Astrocyte (in vitro differentiated cells and primary cell): ENCODE results near the gene MAPK12. TPM values are rescaled to one million over a fixed set of nuclear protein-coding genes. Genes with fewer than 3 reads are reported as not detected.

Experiments
- DNase-seq: peaks from one replicate; pipeline ENCODE4 v3.0.0-alpha.2; 2010; ENCODE audit warnings: low read depth
- FAIRE-seq: peaks from 2 replicates; lab custom pipeline; 2011; peaks lifted over from hg19 to GRCh38; lab: Jason Lieb, UNC
- H2AFZ ChIP-seq: 2 replicates; pipeline ENCODE4 v1.6.0; 2012; ENCODE audit warnings: low read depth, low read length, inconsistent platforms
- H3K27ac ChIP-seq: 2 replicates; pipeline ENCODE4 v1.5.1; 2011; ENCODE audit warnings: low read depth, low read length, inconsistent platforms
- H3K27me3 ChIP-seq: 2 replicates; pipeline ENCODE4 v1.6.0; 2011; ENCODE audit warnings: low read length, inconsistent platforms; ENCODE audit not compliant: insufficient read depth
- H3K36me3 ChIP-seq: 2 replicates; pipeline ENCODE4 v1.5.1; 2011; ENCODE audit warnings: low read length, inconsistent platforms; ENCODE audit not compliant: insufficient read depth
- H3K4me1 ChIP-seq: 2 replicates; pipeline ENCODE4 v1.5.1; 2011; ENCODE audit warnings: low read length, inconsistent platforms; ENCODE audit not compliant: insufficient read depth
- H3K4me2 ChIP-seq: 2 replicates; pipeline ENCODE4 v1.6.0; 2012; ENCODE audit warnings: low read length, inconsistent platforms
- H3K4me3 ChIP-seq: 2 replicates; pipeline ENCODE4 v1.5.1; 2011; ENCODE audit warnings: low read depth, mild to moderate bottlenecking, low read length, inconsistent platforms; ENCODE audit not compliant: insufficient read depth
- H3K79me2 ChIP-seq: 2 replicates; pipeline ENCODE4 v1.6.0; 2012; ENCODE audit warnings: mild to moderate bottlenecking, low read length, inconsistent platforms; ENCODE audit not compliant: insufficient read depth
- H3K9ac ChIP-seq: 2 replicates; pipeline ENCODE4 v1.6.0; 2012; ENCODE audit warnings: mild to moderate bottlenecking, low read length, inconsistent platforms
- H3K9me3 ChIP-seq: 2 replicates; pipeline ENCODE4 v1.5.1; 2012; ENCODE audit warnings: low read depth, mild to moderate bottlenecking, low read length, inconsistent platforms; ENCODE audit not compliant: insufficient read depth
- H4K20me1 ChIP-seq: 2 replicates; pipeline ENCODE4 v1.6.0; 2012; ENCODE audit warnings: low read length, inconsistent platforms; ENCODE audit not compliant: insufficient read depth
- H3K27ac Mint-ChIP-seq: one replicate; pipeline ENCODE4 v1.8.0; 2021; ENCODE audit warnings: mild to moderate bottlenecking, mixed read lengths; ENCODE audit not compliant: unreplicated experiment
- H3K27me3 Mint-ChIP-seq: one replicate; pipeline ENCODE4 v1.8.0; 2021; ENCODE audit warnings: low read depth, mixed read lengths; ENCODE audit not compliant: unreplicated experiment
- H3K36me3 Mint-ChIP-seq: one replicate; pipeline ENCODE4 v1.8.0; 2021; ENCODE audit warnings: low read depth, mixed read lengths; ENCODE audit not compliant: unreplicated experiment
- H3K4me1 Mint-ChIP-seq: one replicate; pipeline ENCODE4 v1.8.0; 2021; ENCODE audit warnings: low read depth, mixed read lengths; ENCODE audit not compliant: unreplicated experiment
- H3K4me3 Mint-ChIP-seq: one replicate; pipeline ENCODE4 v1.8.0; 2021; ENCODE audit warnings: mild to moderate bottlenecking, moderate library complexity, mixed read lengths; ENCODE audit not compliant: unreplicated experiment
- H3K9me3 Mint-ChIP-seq: one replicate; pipeline ENCODE4 v1.8.0; 2021; ENCODE audit warnings: mild to moderate bottlenecking, mixed read lengths; ENCODE audit not compliant: unreplicated experiment
- CTCF ChIP-seq: IDR thresholded peaks from 2 replicates; pipeline ENCODE4 v1.5.1; 2011; ENCODE audit warnings: low read depth, mild to moderate bottlenecking, inconsistent platforms, low read length, moderate library complexity; ENCODE audit not compliant: insufficient read depth
- EZH2 ChIP-seq: IDR thresholded peaks from 2 replicates; pipeline ENCODE4 v1.6.1; 2012; ENCODE audit warnings: mild to moderate bottlenecking, low read length, inconsistent platforms; ENCODE audit not compliant: insufficient read depth
- total RNA-seq: library from RNA; stranded (reverse); gene quantifications from 2 replicates; pipeline ENCODE4 v1.2.1, GENCODE V29; 2021

MAPK12 gene
- total RNA-seq, 1 donor from 2014 or later = 36.4 TPM

- Histone ChIP-seq H3K4me1 (peaks cover 19% of the 10 kb centered on the region), H4K20me1 (peaks cover 49% of the 10 kb centered on the region), H3K79me2 (no peaks in the 10 kb centered on the region), H3K9me3 (no peaks in the 10 kb centered on the region), H3K9ac (no peak overlapping the region), H3K4me2 (peak overlapping the region; percentile 89), H3K36me3 (peaks cover 3% of the 10 kb centered on the region), H3K27ac (no peak overlapping the region), H2AFZ (no peak overlapping the region), H3K27me3 (no peaks in the 10 kb centered on the region), H3K4me3 (no peak overlapping the region)
- H3K9me3 Mint-ChIP-seq = no peaks in the 10 kb centered on the region
- peaks cover 8% of the 10 kb centered on the region for H3K4me1 Mint-ChIP-seq
- FAIRE-seq (no peak), DNase-seq (no peak)
- H3K36me3 Mint-ChIP-seq = peaks cover under 1% of the 10 kb centered on the region
- no peak for TF ChIP-seq EZH2
- no peak for TF ChIP-seq CTCF
- peak overlapping the region; percentile 34 for H3K27ac Mint-ChIP-seq
- no peak overlapping the region for H3K4me3 Mint-ChIP-seq
- H3K27me3 Mint-ChIP-seq = no peaks in the 10 kb centered on the region
Measured at GRCh38 chr22:50272044-50272802, 10.7 kb upstream of the MAPK12 start.

- H3K27ac ChIP-seq = no peak overlapping the region
- H3K79me2 ChIP-seq = no peaks in the 10 kb centered on the region
- no peak overlapping the region for H2AFZ ChIP-seq
Measured at GRCh38 chr22:50271519-50271970, 10.1 kb upstream of the MAPK12 start.

More at GRCh38 chr22:50271519-50271970, 10.1 kb upstream of the MAPK12 start:
- Mint-ChIP-seq H3K27ac (no peak overlapping the region), H3K4me1 (peaks cover 8% of the 10 kb centered on the region), H3K27me3 (no peaks in the 10 kb centered on the region), H3K4me3 (no peak overlapping the region), H3K9me3 (no peaks in the 10 kb centered on the region), H3K36me3 (no peaks in the 10 kb centered on the region)
- Histone ChIP-seq H3K27me3 (no peaks in the 10 kb centered on the region), H3K4me1 (peaks cover 19% of the 10 kb centered on the region), H3K4me2 (peak overlapping the region; percentile 89), H3K36me3 (peaks cover 3% of the 10 kb centered on the region), H3K9me3 (no peaks in the 10 kb centered on the region), H4K20me1 (peaks cover 46% of the 10 kb centered on the region), H3K4me3 (peak overlapping the region; percentile 61), H3K9ac (peak overlapping the region; percentile 39)
- no peak for DNase-seq
- FAIRE-seq = no peak
- TF ChIP-seq EZH2 (no peak), CTCF (no peak)
